HG03159 (cell line): ENCODE results near the gene SF3B2.
"Not testable (repeated sequence)": the region's sequence is repeated elsewhere in the genome, so short reads cannot be mapped to it uniquely, and the experiment has no call there.

Experiments used
- ATAC-seq: cut with Tn5 transposase; IDR thresholded peaks from one replicate; pipeline ENCODE4 v1.9.1; 2021; ENCODE audit warnings: mild to moderate bottlenecking, moderate library complexity; ENCODE audit not compliant: unreplicated experiment

SF3B2 gene

GRCh38 chr11:66071381-66071801, 19.2 kb downstream of the SF3B2 start:
- ATAC-seq, result no peak

- ATAC-seq, result no peak
Observed at GRCh38 chr11:66072081-66072480, 19.9 kb downstream of the SF3B2 start.

GRCh38 chr11:66072518-66072917, 20.4 kb downstream of the SF3B2 start:
- no peak for ATAC-seq

GRCh38 chr11:66073669-66074068, 21.5 kb downstream of the SF3B2 start:
- ATAC-seq, result no peak

- no peak for ATAC-seq
Observed at GRCh38 chr11:66075273-66075672, 23.1 kb downstream of the SF3B2 start.

GRCh38 chr11:66076561-66076960, 24.4 kb downstream of the SF3B2 start:
- ATAC-seq, result no peak

- no peak for ATAC-seq
Observed at GRCh38 chr11:66077927-66078326, 25.8 kb downstream of the SF3B2 start.

- ATAC-seq, result not testable (repeated sequence)
Observed at GRCh38 chr11:66078949-66079348, 26.8 kb downstream of the SF3B2 start.

- no peak for ATAC-seq
Observed at GRCh38 chr11:66080055-66080817, 28.1 kb downstream of the SF3B2 start.

GRCh38 chr11:66081505-66081904, 29.3 kb downstream of the SF3B2 start:
- ATAC-seq, result peak; percentile 65

GRCh38 chr11:66082946-66083698, 31.0 kb downstream of the SF3B2 start:
- ATAC-seq, result no peak

GRCh38 chr11:66083767-66084166, 31.6 kb downstream of the SF3B2 start:
- ATAC-seq, result no peak

GRCh38 chr11:66084821-66085475, 32.8 kb downstream of the SF3B2 start:
- no peak for ATAC-seq

GRCh38 chr11:66087148-66087908, 35.2 kb downstream of the SF3B2 start:
- no peak for ATAC-seq

- ATAC-seq, result no peak
Observed at GRCh38 chr11:66089067-66089466, 36.9 kb downstream of the SF3B2 start.

GRCh38 chr11:66090288-66090687, 38.1 kb downstream of the SF3B2 start:
- ATAC-seq, result no peak

GRCh38 chr11:66092125-66092524, 40.0 kb downstream of the SF3B2 start:
- not testable (repeated sequence) for ATAC-seq

- not testable (repeated sequence) for ATAC-seq
Observed at GRCh38 chr11:66099746-66100145, 47.6 kb downstream of the SF3B2 start.

GRCh38 chr11:66100272-66101065, 48.3 kb downstream of the SF3B2 start:
- ATAC-seq, result peak; percentile 78

- ATAC-seq, result peak; percentile 20
Observed at GRCh38 chr11:66101066-66101464, 48.9 kb downstream of the SF3B2 start.
